CD4-positive, alpha-beta T cell treated with Interferon alpha-2 for 1 hour (primary cell): ENCODE results near the gene HSFX1.
"Not testable (repeated sequence)": the region's sequence is repeated elsewhere in the genome, so short reads cannot be mapped to it uniquely, and the experiment has no call there.

ENCODE experiments used
- DNase-seq, 2 donors: peaks; one replicate each; pipeline ENCODE4 v3.0.0-alpha.2; 2020 to 2022

HSFX1 gene

GRCh38 chrX:149773768-149774167 lies at the start of gene HSFX1:
TSS of gene HSFX1 (plus strand) at chrX:149774068. CDS start at chrX:149774682, 614 bp downstream.
- not testable (repeated sequence) for DNase-seq

GRCh38 chrX:149727308-149727707 lies 46.6 kb upstream of the HSFX1 start:
- DNase-seq, result not testable (repeated sequence)

GRCh38 chrX:149742269-149742668 lies 31.6 kb upstream of the HSFX1 start:
- DNase-seq, result not testable (repeated sequence)

GRCh38 chrX:149746390-149747007 lies 27.4 kb upstream of the HSFX1 start:
- DNase-seq, result not testable (repeated sequence)

- no peak for DNase-seq
Measured at GRCh38 chrX:149757206-149758067, 16.4 kb upstream of the HSFX1 start.

GRCh38 chrX:149758068-149758714 lies 15.7 kb upstream of the HSFX1 start:
- no peak for DNase-seq

- not testable (repeated sequence) for DNase-seq
Measured at GRCh38 chrX:149758715-149759078, 15.2 kb upstream of the HSFX1 start.

GRCh38 chrX:149759824-149760223 lies 14.0 kb upstream of the HSFX1 start:
- DNase-seq, result no peak

GRCh38 chrX:149760965-149761364 lies 12.9 kb upstream of the HSFX1 start:
- no peak for DNase-seq

- not testable (repeated sequence) for DNase-seq
Measured at GRCh38 chrX:149761858-149762674, 11.8 kb upstream of the HSFX1 start.

- no peak for DNase-seq
Measured at GRCh38 chrX:149762696-149763614, 10.9 kb upstream of the HSFX1 start.

- not testable (repeated sequence) for DNase-seq
Measured at GRCh38 chrX:149770344-149770743, 3.5 kb upstream of the HSFX1 start.

- DNase-seq, result not testable (repeated sequence)
Measured at GRCh38 chrX:149773026-149773425, 842 bp upstream of the HSFX1 start.

- not testable (repeated sequence) for DNase-seq
Measured at GRCh38 chrX:149777999-149778398, 4.1 kb downstream of the HSFX1 start.

GRCh38 chrX:149781727-149782126 lies 7.9 kb downstream of the HSFX1 start, which contains the start of gene MAGEA9:
TSS of gene MAGEA9 (plus strand) at chrX:149781930. CDS start at chrX:149786211, 4,281 bp downstream.
- DNase-seq, result not testable (repeated sequence)

GRCh38 chrX:149795531-149795930 lies 21.7 kb downstream of the HSFX1 start:
- not testable (repeated sequence) for DNase-seq

- DNase-seq, result peak in 1 of 2 donors; percentile 2
Measured at GRCh38 chrX:149799095-149799714, 25.3 kb downstream of the HSFX1 start.

- DNase-seq, result no peak
Measured at GRCh38 chrX:149799938-149800337, 26.1 kb downstream of the HSFX1 start.

GRCh38 chrX:149803458-149804062 lies 29.7 kb downstream of the HSFX1 start:
- no peak for DNase-seq

GRCh38 chrX:149804102-149804501 lies 30.2 kb downstream of the HSFX1 start:
- no peak for DNase-seq
